ENCODE measurements around the gene ZNF555.
A peak's percentile ranks its signal among the peaks of the same experiment; 100 is the strongest.
"Not testable (repeated sequence)": the region's sequence is repeated elsewhere in the genome, so short reads cannot be mapped to it uniquely, and the experiment has no call there.

Gene ZNF555

GRCh38 chr19:2807379-2808128 is 33.7 kb upstream of the ZNF555 start:
- no peak for DNase-seq (ENCODE audit: low read depth)

DNA sequence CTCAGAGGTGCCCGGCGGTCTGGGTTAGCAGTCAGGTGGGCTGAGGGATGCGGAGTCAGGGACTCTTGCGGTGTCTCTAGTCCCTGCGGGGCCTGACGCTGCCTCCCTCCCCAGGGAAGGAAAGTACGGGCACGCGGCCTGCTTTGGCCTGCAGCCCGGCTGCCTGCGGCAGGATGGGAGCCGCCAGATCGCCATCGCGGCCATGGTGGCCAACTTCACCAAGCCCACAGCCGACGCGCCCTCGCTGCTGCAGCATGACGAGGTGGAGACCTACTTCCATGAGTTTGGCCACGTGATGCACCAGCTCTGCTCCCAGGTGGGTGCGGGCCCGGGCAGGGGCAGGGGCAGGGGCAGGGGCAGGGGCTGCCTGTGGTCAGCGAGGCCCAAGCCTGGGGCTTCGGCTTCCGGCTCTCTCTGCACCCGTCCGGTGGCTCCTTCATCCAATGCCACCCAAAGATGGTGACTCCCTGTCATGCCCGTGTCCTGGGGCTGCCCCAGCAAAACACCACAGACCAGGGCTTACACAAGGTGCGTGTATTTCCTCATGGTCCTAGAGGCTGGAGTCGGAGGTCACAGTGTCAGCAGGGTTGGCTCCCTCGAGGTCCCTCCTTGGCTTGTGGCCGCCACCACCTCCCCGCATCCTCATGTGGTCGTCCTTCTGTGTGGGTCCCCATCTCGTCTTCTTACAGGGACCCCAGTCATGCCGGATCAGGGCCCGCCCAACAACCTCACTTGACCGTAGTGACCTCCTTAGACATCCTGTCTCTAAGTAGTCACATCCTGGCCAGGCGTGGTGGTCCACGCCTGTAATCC is 32.9 kb upstream of the ZNF555 start:
- DNase-seq (ENCODE audit: low read depth), result no peak

DNA sequence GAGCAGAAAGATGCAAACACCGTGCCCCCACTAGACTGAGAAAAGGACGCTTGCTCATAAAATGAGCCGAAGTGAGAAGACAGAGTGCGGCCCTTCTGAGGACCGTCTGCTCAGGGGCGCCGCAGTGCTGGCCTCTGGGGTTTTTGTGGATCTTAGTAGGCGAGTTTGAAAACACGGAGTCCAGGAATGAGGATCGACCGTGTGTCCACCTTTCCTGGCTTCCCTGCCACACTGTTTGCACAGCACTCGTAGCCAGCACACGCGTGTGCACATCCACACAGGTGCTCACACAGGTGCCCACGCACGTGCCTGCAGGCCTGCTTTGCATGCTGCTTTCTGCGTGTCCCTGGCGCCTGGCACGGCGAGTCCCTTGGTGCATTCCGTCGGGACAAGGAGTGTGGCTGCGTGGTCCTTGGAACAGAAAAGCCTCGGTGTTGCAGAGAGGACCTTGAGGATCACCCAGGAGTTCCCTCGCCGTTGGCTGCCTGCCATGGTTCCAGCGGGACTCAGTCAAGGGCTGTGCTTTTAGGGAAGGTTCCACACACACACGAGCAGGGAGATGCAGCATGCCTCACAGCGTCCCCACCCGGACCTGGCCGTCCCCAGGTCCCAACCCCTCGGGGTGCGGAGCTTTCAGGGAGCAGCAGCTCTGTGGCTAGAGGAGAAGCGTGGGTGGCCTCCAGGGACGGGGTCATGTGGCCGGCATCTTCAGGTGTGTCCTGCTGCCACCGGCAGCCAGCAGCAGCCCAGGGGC is 31.7 kb upstream of the ZNF555 start:
- no peak for DNase-seq (ENCODE audit: low read depth)

DNA sequence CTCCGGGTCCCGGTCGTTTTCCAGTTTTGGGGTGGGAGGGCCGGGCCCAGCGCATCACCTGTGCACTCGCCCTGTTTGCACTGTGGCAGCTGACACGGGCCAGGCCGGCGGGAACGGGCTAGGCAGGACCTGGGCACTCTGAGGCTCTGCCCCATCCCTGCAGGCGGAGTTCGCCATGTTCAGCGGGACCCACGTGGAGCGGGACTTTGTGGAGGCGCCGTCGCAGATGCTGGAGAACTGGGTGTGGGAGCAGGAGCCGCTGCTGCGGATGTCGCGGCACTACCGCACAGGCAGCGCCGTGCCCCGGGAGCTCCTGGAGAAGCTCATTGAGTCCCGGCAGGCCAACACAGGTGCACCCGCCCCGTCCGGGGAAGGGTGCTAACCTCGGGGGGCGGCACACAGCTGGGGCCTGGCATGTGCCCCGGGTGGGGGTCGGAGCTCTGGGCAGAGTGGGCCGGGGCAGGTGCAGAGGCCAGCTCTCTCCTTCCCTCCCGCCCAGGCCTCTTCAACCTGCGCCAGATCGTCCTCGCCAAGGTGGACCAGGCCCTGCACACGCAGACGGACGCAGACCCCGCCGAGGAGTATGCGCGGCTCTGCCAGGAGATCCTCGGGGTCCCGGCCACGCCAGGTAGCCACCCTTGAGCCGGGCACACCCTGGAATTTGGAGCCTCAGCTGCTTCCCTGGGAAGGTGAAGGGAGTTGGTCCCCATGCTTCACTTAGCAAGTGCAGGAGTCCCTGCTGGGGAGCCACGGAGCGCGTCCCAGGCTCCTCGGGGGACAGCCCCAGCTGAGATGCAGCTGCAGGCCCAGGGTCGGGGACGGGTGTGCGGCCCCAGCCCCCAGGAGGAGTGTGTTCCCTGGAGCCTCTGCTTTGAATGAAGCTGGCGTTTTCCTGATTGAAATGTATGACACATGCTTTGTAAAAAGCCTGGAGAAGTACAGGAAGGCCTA is 30.9 kb upstream of the ZNF555 start:
- no peak for DNase-seq (ENCODE audit: low read depth)

- DNase-seq (ENCODE audit: low read depth), result no peak
Observed at GRCh38 chr19:2811221-2811722, 30.0 kb upstream of the ZNF555 start.

DNA sequence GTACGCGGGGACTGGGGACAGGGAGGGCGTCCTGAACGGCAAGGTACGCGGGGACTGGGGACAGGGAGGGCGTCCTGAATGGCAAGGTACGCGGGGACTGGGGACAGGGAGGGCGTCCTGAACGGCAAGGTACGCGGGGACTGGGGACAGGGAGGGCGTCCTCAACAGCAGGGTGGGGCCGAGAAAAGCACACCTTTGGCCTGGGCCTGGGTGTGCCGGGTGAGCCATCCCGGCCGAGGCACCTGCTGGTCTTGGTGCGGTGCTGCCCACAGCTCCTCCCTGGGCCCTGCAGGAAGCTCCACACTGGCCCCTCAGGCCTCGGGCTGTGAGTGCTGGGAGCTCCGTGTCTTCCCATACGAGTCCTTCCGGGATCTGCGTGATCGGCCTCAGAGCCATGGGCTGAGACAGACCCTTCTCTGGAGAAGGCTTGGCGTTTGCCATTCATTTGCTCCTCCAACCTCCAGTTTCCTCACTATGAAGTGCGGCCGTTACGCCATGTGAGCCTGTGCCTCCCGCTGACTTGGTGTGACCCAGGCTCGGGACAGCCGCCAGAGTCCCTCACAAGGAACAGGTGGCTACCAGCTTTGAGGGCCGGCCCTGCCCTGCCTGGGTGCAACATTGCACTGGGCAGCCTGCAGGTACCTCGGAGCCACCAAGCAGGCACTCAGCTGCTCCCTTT is 29.4 kb upstream of the ZNF555 start:
- no peak for DNase-seq (ENCODE audit: low read depth)

- DNase-seq (ENCODE audit: low read depth), result no peak
Observed at GRCh38 chr19:2812414-2813234, 28.7 kb upstream of the ZNF555 start.

- DNase-seq (ENCODE audit: low read depth), result no peak
Observed at GRCh38 chr19:2813235-2814160, 27.8 kb upstream of the ZNF555 start.

GRCh38 chr19:2814426-2814825 is 26.8 kb upstream of the ZNF555 start:
- DNase-seq (ENCODE audit: low read depth), result no peak

DNA sequence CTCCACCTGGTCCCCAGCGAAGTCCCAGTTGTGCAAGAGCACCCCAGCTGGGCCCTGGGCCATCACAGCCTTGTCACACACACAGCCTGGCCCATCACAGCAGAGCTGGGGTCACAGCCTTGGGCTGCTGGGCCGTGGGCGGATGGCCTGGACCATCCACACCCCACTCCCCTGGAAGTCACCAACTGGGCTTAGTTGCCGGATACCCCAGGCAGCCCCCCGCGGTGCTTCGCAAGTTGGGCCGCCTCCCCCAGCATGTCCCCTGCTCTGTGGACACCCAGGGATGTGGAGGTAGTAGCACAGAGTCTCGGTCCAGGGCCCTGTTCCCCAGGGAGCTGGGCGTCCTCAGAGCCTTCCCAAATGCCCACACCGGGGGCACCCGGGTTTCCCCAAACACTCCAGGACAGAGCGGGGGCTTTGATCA is 26.1 kb upstream of the ZNF555 start:
- no peak for DNase-seq (ENCODE audit: low read depth)

DNA sequence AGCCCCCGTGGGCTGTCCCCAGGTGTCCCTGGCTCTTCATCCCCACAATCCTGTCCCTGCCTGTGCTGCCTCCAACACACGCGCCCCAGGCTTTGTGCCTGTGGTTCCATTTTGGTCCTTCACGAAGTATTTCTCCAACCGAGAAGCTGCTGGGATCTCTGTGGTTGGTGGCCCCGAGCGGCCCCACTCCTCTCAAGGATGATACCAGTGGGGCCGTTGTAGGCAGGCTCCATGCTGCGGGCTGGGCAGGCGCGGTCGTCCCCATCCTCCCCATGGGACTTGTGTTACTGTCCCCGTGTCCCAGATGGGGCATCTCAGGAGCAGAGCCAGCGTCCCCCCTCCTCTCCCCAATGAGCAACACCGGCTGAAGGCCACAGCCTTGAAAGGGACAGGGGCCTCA is 25.4 kb upstream of the ZNF555 start:
- DNase-seq (ENCODE audit: low read depth), result no peak

DNA sequence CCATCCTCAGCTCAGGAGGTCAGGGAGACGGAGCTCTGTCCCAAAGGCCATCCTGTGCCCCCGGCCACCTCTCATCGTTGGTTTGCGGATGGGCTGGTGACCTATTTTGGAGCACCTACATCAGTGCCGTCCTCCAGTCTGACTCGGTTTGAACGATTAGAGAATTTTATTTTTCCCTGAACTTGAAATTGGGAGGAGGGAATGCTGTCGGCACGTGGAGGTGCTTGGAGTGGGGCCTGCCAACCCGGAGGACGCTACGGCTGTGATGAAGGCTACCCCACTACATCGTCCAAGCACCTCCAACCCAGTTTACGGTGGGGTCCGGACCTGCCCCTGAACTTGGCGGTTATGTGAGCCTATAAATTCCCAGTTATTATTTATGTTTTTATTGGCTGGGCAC is 24.6 kb upstream of the ZNF555 start:
- no peak for DNase-seq (ENCODE audit: low read depth)

- DNase-seq (ENCODE audit: low read depth), result not testable (repeated sequence)
Observed at GRCh38 chr19:2817237-2817829, 23.9 kb upstream of the ZNF555 start.

DNA sequence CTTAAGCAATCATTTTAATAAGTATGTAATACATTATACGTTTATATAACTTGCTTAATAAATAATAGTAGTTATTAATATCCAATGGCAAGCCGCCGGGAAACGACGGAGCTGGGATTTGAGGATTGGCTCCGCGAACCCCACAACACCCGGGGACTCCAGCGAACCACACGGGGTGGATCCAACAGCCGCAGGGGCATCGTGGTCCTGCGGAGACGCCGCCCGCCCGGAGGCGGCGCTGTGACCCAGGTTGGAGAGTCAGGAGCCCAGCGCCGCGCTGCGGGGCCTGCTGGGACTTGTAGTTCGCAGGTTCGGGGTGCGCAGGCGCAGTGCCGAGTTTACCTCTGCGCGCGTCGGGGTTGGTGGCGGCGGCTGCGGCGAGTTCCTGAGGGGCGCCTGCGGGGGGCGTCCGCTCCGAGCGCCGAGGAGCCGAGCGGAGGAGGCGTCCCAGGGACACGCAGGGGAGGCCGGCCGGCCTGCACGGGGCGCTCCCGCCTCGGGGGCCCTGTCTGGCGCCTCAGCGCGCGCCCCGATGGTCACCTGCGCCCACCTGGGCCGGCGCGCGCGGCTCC is 21.6 kb upstream of the ZNF555 start, which contains the start of gene ZNF554:
TSS of gene ZNF554 (plus strand) at position 329 of the 572 bp plus-strand sequence. CDS start at position 533, 204 bp downstream.
- peak; percentile 99 for DNase-seq (ENCODE audit: low read depth)

DNA sequence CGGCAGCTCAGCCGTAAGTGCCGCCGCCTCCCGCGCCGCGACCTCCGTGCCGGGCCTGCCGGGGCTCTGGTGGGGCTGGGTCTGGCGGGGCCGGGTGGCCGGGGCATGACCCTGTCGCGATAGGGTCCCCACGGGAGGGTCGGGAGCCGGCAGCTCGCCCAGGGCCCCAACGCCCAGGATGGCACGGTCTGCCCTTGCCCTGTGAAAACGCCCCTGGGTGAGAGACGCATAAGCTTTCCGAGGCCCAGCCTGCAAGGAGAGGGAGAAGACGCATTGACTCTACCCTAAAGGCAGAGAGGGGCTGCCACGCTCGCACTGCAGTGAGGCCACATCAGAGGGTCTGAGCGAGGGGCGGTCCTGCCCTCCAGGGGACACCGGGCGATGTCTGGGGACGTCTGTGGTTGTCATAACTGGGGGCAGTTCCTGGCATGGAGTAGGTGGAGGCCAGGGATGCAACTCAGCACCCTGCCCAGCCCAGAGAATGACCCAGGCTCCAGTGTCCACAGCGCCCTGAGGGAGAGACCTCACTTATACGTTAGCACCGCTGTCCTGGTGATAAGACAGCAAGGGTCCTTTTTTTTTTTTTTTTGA is 21.1 kb upstream of the ZNF555 start:
- no peak for DNase-seq (ENCODE audit: low read depth)

GRCh38 chr19:2822846-2823245 is 18.4 kb upstream of the ZNF555 start:
- no peak for DNase-seq (ENCODE audit: low read depth)

GRCh38 chr19:2823646-2824045 is 17.6 kb upstream of the ZNF555 start:
- DNase-seq (ENCODE audit: low read depth), result no peak

All from activated T-cell treated with anti-CD3 and anti-CD28 coated beads for 1 hour (primary cell).